ENCODE measurements around the gene TMEM126A. TPM values are rescaled to one million over a fixed set of nuclear protein-coding genes. Genes with fewer than 3 reads are reported as not detected.

The TMEM126A gene
- total and polyA plus RNA-seq, 2 of the 13 experiments (the other 11 are each of a cell fraction or from before 2014, with no cell fraction given) = 59.5 to 66.9 TPM

DNA sequence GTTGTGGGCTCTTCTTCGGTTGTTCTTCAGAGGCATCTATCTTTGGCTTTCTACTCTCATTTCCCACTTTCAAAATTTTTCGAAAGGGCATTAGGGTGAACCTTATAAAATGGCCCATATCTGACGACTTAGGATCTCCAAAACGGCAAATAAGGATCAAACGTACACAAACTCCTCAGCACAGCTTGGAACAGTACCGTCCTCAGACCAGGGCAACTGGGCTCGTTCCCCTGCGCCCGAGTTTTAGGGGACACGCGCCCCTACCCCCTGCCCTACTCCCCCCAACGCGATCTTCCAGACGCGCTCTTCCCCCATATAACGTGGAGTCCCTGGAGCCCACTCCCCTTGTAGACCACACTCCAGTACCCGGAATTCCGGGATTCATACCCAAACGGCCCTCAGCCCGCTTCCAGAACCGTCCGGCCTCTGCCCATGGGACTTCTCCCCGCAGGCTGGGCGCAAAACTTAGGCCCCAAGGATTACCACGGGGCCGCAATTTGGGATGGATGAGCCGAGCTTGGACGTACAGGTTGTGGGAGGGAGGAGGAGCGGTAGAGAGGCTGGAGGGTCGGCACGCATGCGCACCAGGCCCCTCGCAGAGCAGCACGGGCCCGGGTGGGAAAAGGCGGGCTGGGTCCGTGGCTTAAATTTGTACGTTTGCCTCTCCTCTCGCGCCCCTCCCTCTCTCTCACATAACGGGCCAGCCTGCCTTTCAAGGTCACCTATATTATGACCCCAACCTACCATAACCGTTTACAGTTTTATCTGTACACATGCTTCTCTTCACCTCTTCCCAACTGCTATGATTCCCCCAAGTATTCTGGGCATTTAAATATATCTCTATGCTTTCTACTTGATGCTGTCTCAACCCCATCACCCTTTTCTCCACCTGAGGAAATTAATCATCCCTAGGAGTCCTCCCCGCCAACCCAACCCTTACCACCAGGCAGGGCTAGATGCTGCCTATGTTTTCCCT lies 34.9 kb downstream of the TMEM126A start (continued):
- TF ChIP-seq SOX13 (IDR thresholded peaks at IDR 0.05) = no peak
- no peak for TF ChIP-seq SOX13 (CRISPR knock-in tag; conservative IDR thresholded peaks at IDR 0.05 in 1 of 2, IDR thresholded peaks at IDR 0.05 in 1 of 2)
- TF ChIP-seq ZNF589 (CRISPR knock-in tag; conservative IDR thresholded peaks at IDR 0.05) = no peak
- no peak for TF ChIP-seq TRIM22 (IDR thresholded peaks at IDR 0.05)
- TF ChIP-seq AGO2 (optimal IDR thresholded peaks at IDR 0.05; ENCODE audit: low read depth, low read length) = no peak
- TF ChIP-seq DMAP1 (CRISPR knock-in tag; IDR thresholded peaks at IDR 0.05) = peak; percentile 40; the same call in 1 of the 2 replicates
- TF ChIP-seq SRSF4 (IDR thresholded peaks at IDR 0.05; ENCODE audit: low read depth, low read length, poor library complexity, severe bottlenecking) = no peak
- TF ChIP-seq ZNF225 (CRISPR knock-in tag; IDR thresholded peaks at IDR 0.05) = no peak
- no peak for TF ChIP-seq ZNF232 (CRISPR knock-in tag; IDR thresholded peaks at IDR 0.05; ENCODE audit: borderline replicate concordance)
- no peak; the same call in 1 of the 2 replicates for TF ChIP-seq NFKB2 (CRISPR knock-in tag; IDR thresholded peaks at IDR 0.05; ENCODE audit: borderline replicate concordance)
- TF ChIP-seq ZNF746 (CRISPR knock-in tag; IDR thresholded peaks at IDR 0.05) = no peak
- 0 out of 2 replicates have a peak, but pooled peaks have one; percentile 41 for TF ChIP-seq YEATS4 (CRISPR knock-in tag; IDR thresholded peaks at IDR 0.05; ENCODE audit: borderline replicate concordance)
- no peak for TF ChIP-seq FIP1L1 (IDR thresholded peaks at IDR 0.05; ENCODE audit: borderline replicate concordance, insufficient read depth, low read depth, low read length)
- peak; percentile 23; the same call in 1 of the 2 replicates for TF ChIP-seq SALL1 (CRISPR knock-in tag; IDR thresholded peaks at IDR 0.05)
- TF ChIP-seq ZNF33B (CRISPR knock-in tag; IDR thresholded peaks at IDR 0.05) = no peak
- TF ChIP-seq ZFP37 (CRISPR knock-in tag; IDR thresholded peaks at IDR 0.05; ENCODE audit: borderline replicate concordance) = no peak
- no peak for TF ChIP-seq ZNF44 (CRISPR knock-in tag; IDR thresholded peaks at IDR 0.05)
- TF ChIP-seq KIAA2018 (CRISPR knock-in tag; IDR thresholded peaks at IDR 0.05; ENCODE audit: borderline replicate concordance) = no peak
- no peak for TF ChIP-seq NFIC (IDR thresholded peaks at IDR 0.05; ENCODE audit: low read length)
- TF ChIP-seq ZNF749 (CRISPR knock-in tag; IDR thresholded peaks at IDR 0.05; ENCODE audit: borderline replicate concordance) = no peak

All from HepG2 (cell line).